GM12891 (cell line): ENCODE results near the gene CFB.
A peak's percentile ranks its signal among the peaks of the same experiment; 100 is the strongest.

Source experiments
- DNase-seq: peaks from one replicate; pipeline ENCODE4 v3.0.0; 2011; ENCODE audit warnings: low spot score; ENCODE audit not compliant: insufficient read length
- FAIRE-seq: peaks from 2 replicates; lab custom pipeline; 2011; peaks lifted over from hg19 to GRCh38; lab: Jason Lieb, UNC
- PAX5 ChIP-seq: IDR thresholded peaks from 2 replicates; pipeline ENCODE4 v1.6.1; 2011; ENCODE audit warnings: low read length, moderate library complexity, mild to moderate bottlenecking; ENCODE audit not compliant: insufficient read depth, severe bottlenecking
- POLR2A ChIP-seq: IDR thresholded peaks from 2 replicates; pipeline ENCODE4 v1.6.1; 2011; ENCODE audit warnings: low read depth, low read length, control low read depth
- POLR2AphosphoS5 ChIP-seq: IDR thresholded peaks from 2 replicates; pipeline ENCODE4 v1.6.1; 2011; ENCODE audit warnings: low read depth, low read length, control low read depth
- POU2F2 ChIP-seq: IDR thresholded peaks from 2 replicates; pipeline ENCODE4 v1.6.1; 2011; ENCODE audit warnings: low read depth, mild to moderate bottlenecking, control low read depth, low read length, moderate library complexity
- SPI1 ChIP-seq: IDR thresholded peaks from 2 replicates; pipeline ENCODE4 v1.6.1; 2011; ENCODE audit warnings: low read depth, low read length, control low read depth
- TAF1 ChIP-seq: IDR thresholded peaks from 2 replicates; pipeline ENCODE4 v1.6.1; 2011; ENCODE audit warnings: low read depth, low read length, control low read depth

CFB gene

GRCh38 chr6:31961616-31962015 is 15.7 kb downstream of the CFB start:
- DNase-seq (no peak), FAIRE-seq (no peak)
- no peak for TF ChIP-seq SPI1
- TF ChIP-seq POLR2AphosphoS5 = no peak
- no peak for TF ChIP-seq POLR2A
- TF ChIP-seq TAF1 = no peak
- TF ChIP-seq POU2F2 = no peak

GRCh38 chr6:31963921-31964320 is 18.0 kb downstream of the CFB start:
- FAIRE-seq = no peak
- no peak for DNase-seq
- TF ChIP-seq PAX5 (no peak), SPI1 (no peak), POLR2A (no peak), POLR2AphosphoS5 (no peak), TAF1 (no peak), POU2F2 (no peak)

- no peak for TF ChIP-seq POLR2AphosphoS5
- no peak for TF ChIP-seq SPI1
- no peak for TF ChIP-seq PAX5
- TF ChIP-seq POLR2A = no peak
- no peak for TF ChIP-seq TAF1
- TF ChIP-seq POU2F2 = no peak
- no peak for DNase-seq
- no peak for FAIRE-seq
Measured at GRCh38 chr6:31965700-31966099, 19.8 kb downstream of the CFB start.

- TF ChIP-seq POLR2AphosphoS5 (no peak), PAX5 (no peak), POU2F2 (no peak), SPI1 (no peak), POLR2A (no peak), TAF1 (no peak)
- DNase-seq = no peak
- no peak for FAIRE-seq
Measured at GRCh38 chr6:31966506-31966905, 20.6 kb downstream of the CFB start.

GRCh38 chr6:31966997-31967925 is 21.4 kb downstream of the CFB start:
- DNase-seq (no peak), FAIRE-seq (no peak)
- TF ChIP-seq TAF1 (no peak), PAX5 (no peak), POU2F2 (no peak), POLR2A (no peak), SPI1 (no peak), POLR2AphosphoS5 (no peak)

- no peak for TF ChIP-seq POLR2AphosphoS5
- no peak for TF ChIP-seq POU2F2
- FAIRE-seq (no peak), DNase-seq (no peak)
Measured at GRCh38 chr6:31967926-31968320, 22.0 kb downstream of the CFB start.

GRCh38 chr6:31968326-31968725 is 22.4 kb downstream of the CFB start:
- DNase-seq (no peak), FAIRE-seq (no peak)
- TF ChIP-seq POLR2AphosphoS5 (no peak), POLR2A (no peak), TAF1 (no peak), PAX5 (no peak), POU2F2 (no peak), SPI1 (no peak)

GRCh38 chr6:31968791-31969711 is 23.2 kb downstream of the CFB start:
- no peak for TF ChIP-seq SPI1
- no peak for FAIRE-seq
- DNase-seq = no peak

- FAIRE-seq (no peak), DNase-seq (no peak)
- no peak for TF ChIP-seq POU2F2
- TF ChIP-seq POLR2AphosphoS5 = peak; percentile 26; the same call in 1 of the 2 replicates
- no peak for TF ChIP-seq PAX5
Measured at GRCh38 chr6:31969712-31970603, 24.1 kb downstream of the CFB start.
